DND-41 (cell line): Measurements from ENCODE around the gene MRPL14.

ENCODE experiments used
- EZH2 ChIP-seq: IDR thresholded peaks from 3 replicates; pipeline ENCODE4 v1.6.1; 2012; ENCODE audit warnings: borderline replicate concordance, low read depth, mild to moderate bottlenecking, moderate library complexity, low read length, inconsistent platforms; ENCODE audit not compliant: severe bottlenecking
- TF ChIP-seq, protein P1 (sequence below): IDR thresholded peaks from 2 replicates; pipeline ENCODE4 v1.5.1; 2012; ENCODE audit warnings: borderline replicate concordance, low read length, moderate library complexity, mild to moderate bottlenecking; ENCODE audit not compliant: poor library complexity, severe bottlenecking; ENCODE audit errors: extremely low read depth

- TF ChIP-seq, protein P1, sequence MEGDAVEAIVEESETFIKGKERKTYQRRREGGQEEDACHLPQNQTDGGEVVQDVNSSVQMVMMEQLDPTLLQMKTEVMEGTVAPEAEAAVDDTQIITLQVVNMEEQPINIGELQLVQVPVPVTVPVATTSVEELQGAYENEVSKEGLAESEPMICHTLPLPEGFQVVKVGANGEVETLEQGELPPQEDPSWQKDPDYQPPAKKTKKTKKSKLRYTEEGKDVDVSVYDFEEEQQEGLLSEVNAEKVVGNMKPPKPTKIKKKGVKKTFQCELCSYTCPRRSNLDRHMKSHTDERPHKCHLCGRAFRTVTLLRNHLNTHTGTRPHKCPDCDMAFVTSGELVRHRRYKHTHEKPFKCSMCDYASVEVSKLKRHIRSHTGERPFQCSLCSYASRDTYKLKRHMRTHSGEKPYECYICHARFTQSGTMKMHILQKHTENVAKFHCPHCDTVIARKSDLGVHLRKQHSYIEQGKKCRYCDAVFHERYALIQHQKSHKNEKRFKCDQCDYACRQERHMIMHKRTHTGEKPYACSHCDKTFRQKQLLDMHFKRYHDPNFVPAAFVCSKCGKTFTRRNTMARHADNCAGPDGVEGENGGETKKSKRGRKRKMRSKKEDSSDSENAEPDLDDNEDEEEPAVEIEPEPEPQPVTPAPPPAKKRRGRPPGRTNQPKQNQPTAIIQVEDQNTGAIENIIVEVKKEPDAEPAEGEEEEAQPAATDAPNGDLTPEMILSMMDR: no peak
- TF ChIP-seq EZH2: no peak
Observed at GRCh38 chr6:44126320-44127149, 717 bp downstream of the MRPL14 start.
